ENCODE measurements around the gene SPOCK1. TPM values are rescaled to one million over a fixed set of nuclear protein-coding genes. Genes with fewer than 3 reads are reported as not detected.

SPOCK1 gene
- total RNA-seq, 1 experiment from 2014 or later, result 10.9 TPM

DNA sequence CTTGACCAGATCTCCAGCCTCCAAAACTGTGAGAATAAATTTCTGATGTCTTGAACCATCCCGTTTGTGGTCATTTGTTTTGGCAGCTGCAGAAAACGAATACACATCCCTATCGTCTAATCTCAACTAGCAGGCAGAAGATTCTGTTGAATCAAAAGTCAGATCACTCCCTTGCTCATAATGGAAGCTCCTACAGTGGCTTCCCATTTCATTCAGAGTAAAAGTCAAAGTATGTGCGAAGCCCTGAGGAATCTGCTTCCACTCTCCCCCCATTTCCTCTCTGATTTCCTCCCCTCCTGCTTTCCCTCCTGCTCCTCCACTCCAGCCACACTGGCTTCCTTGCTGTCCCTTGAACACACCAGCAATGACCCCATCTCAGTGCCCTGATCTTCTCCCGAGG is 34.8 kb upstream of the SPOCK1 start:
- Histone ChIP-seq H3T11ph (ENCODE audit: low read length) (no peak overlapping the region), H3K27me3 (ENCODE audit: insufficient read depth, low read length) (no peaks in the 10 kb centered on the region), H3K4ac (ENCODE audit: low read depth, low read length) (no peak overlapping the region), H4K20me1 (ENCODE audit: control insufficient read depth, insufficient read depth, insufficient read length) (no peaks in the 10 kb centered on the region), H2BK20ac (ENCODE audit: low read depth, low read length, poor library complexity, severe bottlenecking) (no peak overlapping the region), H3K14ac (ENCODE audit: insufficient read depth, low read length) (no peak overlapping the region), H3K79me2 (ENCODE audit: insufficient read depth, low read length) (no peaks in the 10 kb centered on the region), H3K9me3 (ENCODE audit: control insufficient read depth, low read depth, low read length) (no peaks in the 10 kb centered on the region), H3K9ac (ENCODE audit: extremely low read depth, insufficient read length, low read length) (no peak overlapping the region), H2AK5ac (ENCODE audit: insufficient read length, low read length) (no peak overlapping the region), H3K23me2 (ENCODE audit: insufficient read length, low read depth, low read length, poor library complexity, severe bottlenecking) (no peaks in the 10 kb centered on the region), H2AFZ (ENCODE audit: low read length) (no peak overlapping the region), H2BK15ac (ENCODE audit: low read depth, low read length) (no peak overlapping the region), H4K91ac (ENCODE audit: insufficient read length, low read depth, low read length) (no peak overlapping the region), H3K27ac (ENCODE audit: insufficient read length, low read depth, low read length) (no peak overlapping the region), H3K4me2 (ENCODE audit: insufficient read depth, insufficient read length, low read length) (no peak overlapping the region), H2BK5ac (ENCODE audit: insufficient read length, low read length) (no peak overlapping the region), H2BK12ac (ENCODE audit: insufficient read length, low read depth, low read length) (no peak overlapping the region), H3K4me1 (ENCODE audit: insufficient read depth, low read length) (no peaks in the 10 kb centered on the region), H3K79me1 (ENCODE audit: insufficient read depth, low read depth, low read length, poor library complexity, severe bottlenecking) (no peaks in the 10 kb centered on the region), H3K56ac (ENCODE audit: insufficient read length, low read depth, low read length) (no peak overlapping the region), H3K18ac (ENCODE audit: insufficient read length, low read depth, low read length) (no peak overlapping the region), H4K8ac (replicated peaks; ENCODE audit: insufficient read length, low read depth, low read length) (no peak overlapping the region), H3K23ac (ENCODE audit: insufficient read length, low read depth, low read length) (no peak overlapping the region), H2BK120ac (ENCODE audit: low read depth, low read length, poor library complexity, severe bottlenecking) (no peak overlapping the region), H4K5ac (ENCODE audit: insufficient read length, low read depth, low read length) (no peak overlapping the region)
- no CpG with 5 or more reads among the region's 5 CpGs for WGBS (ENCODE audit: extremely low coverage, insufficient read length, low lambda C conversion rate)
- no peak overlapping the region for H3K4me3 Mint-ChIP-seq
- no peaks in the 10 kb centered on the region for H3K4me1 Mint-ChIP-seq
- H3K27ac Mint-ChIP-seq, result no peak overlapping the region
- TF ChIP-seq, protein P1, sequence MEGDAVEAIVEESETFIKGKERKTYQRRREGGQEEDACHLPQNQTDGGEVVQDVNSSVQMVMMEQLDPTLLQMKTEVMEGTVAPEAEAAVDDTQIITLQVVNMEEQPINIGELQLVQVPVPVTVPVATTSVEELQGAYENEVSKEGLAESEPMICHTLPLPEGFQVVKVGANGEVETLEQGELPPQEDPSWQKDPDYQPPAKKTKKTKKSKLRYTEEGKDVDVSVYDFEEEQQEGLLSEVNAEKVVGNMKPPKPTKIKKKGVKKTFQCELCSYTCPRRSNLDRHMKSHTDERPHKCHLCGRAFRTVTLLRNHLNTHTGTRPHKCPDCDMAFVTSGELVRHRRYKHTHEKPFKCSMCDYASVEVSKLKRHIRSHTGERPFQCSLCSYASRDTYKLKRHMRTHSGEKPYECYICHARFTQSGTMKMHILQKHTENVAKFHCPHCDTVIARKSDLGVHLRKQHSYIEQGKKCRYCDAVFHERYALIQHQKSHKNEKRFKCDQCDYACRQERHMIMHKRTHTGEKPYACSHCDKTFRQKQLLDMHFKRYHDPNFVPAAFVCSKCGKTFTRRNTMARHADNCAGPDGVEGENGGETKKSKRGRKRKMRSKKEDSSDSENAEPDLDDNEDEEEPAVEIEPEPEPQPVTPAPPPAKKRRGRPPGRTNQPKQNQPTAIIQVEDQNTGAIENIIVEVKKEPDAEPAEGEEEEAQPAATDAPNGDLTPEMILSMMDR (conservative IDR thresholded peaks at IDR 0.05), result no peak
- DNase-seq, result no peak
- peaks cover 34 to 49% of the 10 kb centered on the region in 2 experiments for H3K9me3 Mint-ChIP-seq
- peaks cover 20% of the 10 kb centered on the region for H3K27me3 Mint-ChIP-seq (ENCODE audit: low read depth)
- H3K36me3 Mint-ChIP-seq (ENCODE audit: insufficient read depth in 1 of 3, low read depth in 3 of 3), result peaks cover 4 to 7% (median 6%) of the 10 kb centered on the region in 3 experiments; a peak in 6 of 7 replicates

Measured in H9 (cell line).